Body of pancreas (tissue), 4 donors: ENCODE data around the gene PTPA.

ENCODE experiments used
- POLR2A ChIP-seq, 3 donors: fragments of 450-650 bp; IDR thresholded peaks; one replicate each; pipeline ENCODE4 v1.6.1; 2016; ENCODE audit warnings: antibody characterized with exemption in 3 of 3, mild to moderate bottlenecking in 2 of 3
- TF ChIP-seq, protein P1 (sequence below), 7 experiments: fragments of 450-650 bp in 4 of 7; fragments of 200-600 bp in 3 of 7; sonication (generic) in 3 of 7; IDR thresholded peaks; one replicate each; pipeline ENCODE4 v1.5.1; 2016 to 2019; ENCODE audit warnings: antibody characterized with exemption in 7 of 7

DNA sequence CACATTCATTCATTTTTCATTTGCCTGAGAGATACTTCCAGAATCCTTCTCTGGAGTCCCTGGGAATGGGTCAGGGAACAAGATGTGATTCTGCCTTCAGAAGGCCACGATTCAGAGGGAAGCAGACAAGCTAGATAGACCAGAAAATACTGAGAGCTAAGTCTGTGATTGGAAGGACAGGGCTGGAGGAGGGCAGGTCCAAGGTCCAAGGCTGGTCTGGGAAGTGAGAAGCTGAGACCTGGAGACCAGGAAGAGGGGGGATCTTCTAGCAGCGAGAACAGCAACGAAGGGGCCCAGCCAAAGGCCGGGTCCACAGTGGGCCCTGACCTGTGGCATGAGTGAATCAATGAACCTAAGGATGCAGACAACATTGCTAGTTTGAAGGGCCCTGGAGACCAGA, 70.9 kb downstream of the PTPA start:
- TF ChIP-seq, protein P1, sequence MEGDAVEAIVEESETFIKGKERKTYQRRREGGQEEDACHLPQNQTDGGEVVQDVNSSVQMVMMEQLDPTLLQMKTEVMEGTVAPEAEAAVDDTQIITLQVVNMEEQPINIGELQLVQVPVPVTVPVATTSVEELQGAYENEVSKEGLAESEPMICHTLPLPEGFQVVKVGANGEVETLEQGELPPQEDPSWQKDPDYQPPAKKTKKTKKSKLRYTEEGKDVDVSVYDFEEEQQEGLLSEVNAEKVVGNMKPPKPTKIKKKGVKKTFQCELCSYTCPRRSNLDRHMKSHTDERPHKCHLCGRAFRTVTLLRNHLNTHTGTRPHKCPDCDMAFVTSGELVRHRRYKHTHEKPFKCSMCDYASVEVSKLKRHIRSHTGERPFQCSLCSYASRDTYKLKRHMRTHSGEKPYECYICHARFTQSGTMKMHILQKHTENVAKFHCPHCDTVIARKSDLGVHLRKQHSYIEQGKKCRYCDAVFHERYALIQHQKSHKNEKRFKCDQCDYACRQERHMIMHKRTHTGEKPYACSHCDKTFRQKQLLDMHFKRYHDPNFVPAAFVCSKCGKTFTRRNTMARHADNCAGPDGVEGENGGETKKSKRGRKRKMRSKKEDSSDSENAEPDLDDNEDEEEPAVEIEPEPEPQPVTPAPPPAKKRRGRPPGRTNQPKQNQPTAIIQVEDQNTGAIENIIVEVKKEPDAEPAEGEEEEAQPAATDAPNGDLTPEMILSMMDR (IDR thresholded peaks at IDR 0.05) = no peak
- no peak for TF ChIP-seq POLR2A (IDR thresholded peaks at IDR 0.05)
